Adrenal gland (tissue), 5 donors: ENCODE data around the gene STIM2.
"Not testable (repeated sequence)": the region's sequence is repeated elsewhere in the genome, so short reads cannot be mapped to it uniquely, and the experiment has no call there.

Source experiments
- CTCF ChIP-seq, 6 experiments: fragments of 450-650 bp in 4 of 6; fragments of 200-600 bp in 2 of 6; sonication (generic) in 1 of 6; IDR thresholded peaks; 1 replicate in 5 of 6; 2 replicates in 1 of 6; pipeline versions ENCODE4 v1.5.1 to v1.8.0; 2016 to 2021; ENCODE audit warnings: antibody characterized with exemption in 6 of 6, mild to moderate bottlenecking in 2 of 6, moderate library complexity in 1 of 6
- POLR2A ChIP-seq, 2 donors: fragments of 450-650 bp; IDR thresholded peaks; one replicate each; pipeline ENCODE4 v1.6.1; 2017; ENCODE audit warnings: antibody characterized with exemption in 2 of 2, mild to moderate bottlenecking in 2 of 2, moderate library complexity in 1 of 2
- donor health status: DM: no; HTN: no; CAD: no.

DNA sequence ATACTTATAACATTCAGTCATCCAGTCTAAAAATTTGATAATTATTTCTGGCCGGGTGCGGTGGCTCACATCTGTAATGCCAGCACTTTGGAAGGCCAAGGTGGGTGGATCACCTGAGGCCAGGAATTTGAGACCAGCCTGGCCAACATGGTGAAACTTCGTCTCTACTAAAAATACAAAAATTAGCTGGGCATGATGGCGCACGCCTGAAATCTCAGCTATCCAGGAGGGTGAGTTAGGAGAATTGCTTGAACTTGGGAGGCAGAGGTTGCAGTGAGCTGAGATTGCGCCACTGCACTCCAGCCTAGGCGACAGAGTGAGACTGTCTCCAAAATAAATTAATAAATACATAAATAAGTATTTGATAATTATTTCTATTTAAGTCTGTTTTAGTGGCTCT is 34.2 kb downstream of the STIM2 start:
- TF ChIP-seq POLR2A, CTCF (IDR thresholded peaks at IDR 0.05): not testable (repeated sequence)
